ENCODE measurements around the gene XPO6.
A peak's percentile ranks its signal among the peaks of the same experiment; 100 is the strongest.

The XPO6 gene

GRCh38 chr16:28210264-28210663, 1.5 kb downstream of the XPO6 start:
- DNase-seq, result no peak

- DNase-seq, result no peak
These were observed 2.9 kb downstream of the XPO6 start for GRCh38 chr16:28208824-28209223.

- DNase-seq, result no peak
These were observed 3.6 kb downstream of the XPO6 start for GRCh38 chr16:28208131-28208530.

GRCh38 chr16:28207399-28207798, 4.4 kb downstream of the XPO6 start:
- no peak for DNase-seq

- no peak for DNase-seq
These were observed 5.8 kb downstream of the XPO6 start for GRCh38 chr16:28205974-28206373.

GRCh38 chr16:28205117-28205899, 6.5 kb downstream of the XPO6 start:
- no peak for DNase-seq

GRCh38 chr16:28204622-28205021, 7.1 kb downstream of the XPO6 start:
- DNase-seq, result no peak

- no peak for DNase-seq
These were observed 7.6 kb downstream of the XPO6 start for GRCh38 chr16:28204204-28204603.

- DNase-seq, result peak; percentile 70
These were observed 9.5 kb downstream of the XPO6 start for GRCh38 chr16:28202147-28202746.

GRCh38 chr16:28200661-28201060, 11.1 kb downstream of the XPO6 start:
- no peak for DNase-seq

- DNase-seq, result no peak
These were observed 15.3 kb downstream of the XPO6 start for GRCh38 chr16:28196387-28196987.

GRCh38 chr16:28195859-28196258, 15.9 kb downstream of the XPO6 start:
- DNase-seq, result no peak

- peak; percentile 81 for DNase-seq
These were observed 18.0 kb downstream of the XPO6 start for GRCh38 chr16:28193530-28194423.

GRCh38 chr16:28192806-28193529, 18.8 kb downstream of the XPO6 start:
- DNase-seq, result peak; percentile 60

GRCh38 chr16:28191364-28191960, 20.3 kb downstream of the XPO6 start:
- DNase-seq, result no peak

GRCh38 chr16:28189245-28189644, 22.5 kb downstream of the XPO6 start:
- peak; percentile 65 for DNase-seq

- DNase-seq, result peak; percentile 88
These were observed 23.5 kb downstream of the XPO6 start for GRCh38 chr16:28188085-28188916.

- DNase-seq, result peak; percentile 83
These were observed 24.2 kb downstream of the XPO6 start for GRCh38 chr16:28187595-28188004.

- DNase-seq, result no peak
These were observed 25.0 kb downstream of the XPO6 start for GRCh38 chr16:28186752-28187151.

GRCh38 chr16:28185696-28186095, 26.1 kb downstream of the XPO6 start:
- DNase-seq, result no peak

GRCh38 chr16:28184625-28185024, 27.1 kb downstream of the XPO6 start:
- no peak for DNase-seq

Data from suppressor macrophage treated with lipopolysaccharide for 4 hours (primary cell).